CD8-positive, alpha-beta memory T cell (primary cell): Measurements from ENCODE around the gene PKHD1. TPM values are rescaled to one million over a fixed set of nuclear protein-coding genes. Genes with fewer than 3 reads are reported as not detected.
"Not testable (repeated sequence)": the region's sequence is repeated elsewhere in the genome, so short reads cannot be mapped to it uniquely, and the experiment has no call there.

Source experiments
- CTCF ChIA-PET: fragments of 350-600 bp; sonication (Branson Sonifier 250); formaldehyde crosslinking; loops from one replicate; lab custom pipeline; 2021; ENCODE audit warnings: antibody characterized with exemption; lab: Charles Lee
- POLR2A ChIA-PET: fragments of 350-600 bp; sonication (Branson Sonifier 250); formaldehyde crosslinking; loops from one replicate; lab custom pipeline; 2021; ENCODE audit warnings: antibody characterized with exemption; lab: Charles Lee
- DNase-seq, 5 donors: peaks; one replicate each; pipeline versions ENCODE4 v3.0.0 to v3.0.0-alpha.2; 2020 to 2022; ENCODE audit warnings: mixed read lengths in 1 of 5
- H3K27ac ChIP-seq: one replicate; pipeline ENCODE4 v1.7.0; 2013; ENCODE audit warnings: low read depth, mild to moderate bottlenecking, low read length, moderate library complexity
- H3K27me3 ChIP-seq: 2 replicates; pipeline ENCODE4 v1.7.0; 2013; ENCODE audit warnings: low read length, mild to moderate bottlenecking; ENCODE audit not compliant: insufficient read depth, poor library complexity, severe bottlenecking
- H3K36me3 ChIP-seq: 2 replicates; pipeline ENCODE4 v1.7.0; 2013; ENCODE audit warnings: mild to moderate bottlenecking, low read length, moderate library complexity; ENCODE audit not compliant: insufficient read depth
- H3K4me1 ChIP-seq: 2 replicates; pipeline ENCODE4 v1.7.0; 2013; ENCODE audit warnings: mild to moderate bottlenecking, low read length, moderate library complexity; ENCODE audit not compliant: insufficient read depth
- H3K4me3 ChIP-seq: 2 replicates; pipeline ENCODE4 v1.7.0; 2013; ENCODE audit warnings: mild to moderate bottlenecking, low read length
- H3K9me3 ChIP-seq: 2 replicates; pipeline ENCODE4 v1.7.0; 2013; ENCODE audit warnings: mild to moderate bottlenecking, low read length
- H3K27ac Mint-ChIP-seq, 8 donors: one replicate each; pipeline ENCODE4 v1.8.0; 2020 to 2021; ENCODE audit warnings: mixed read lengths in 8 of 8, mild to moderate bottlenecking in 6 of 8, inconsistent platforms in 3 of 8, moderate library complexity in 3 of 8
- H3K27me3 Mint-ChIP-seq, 2 donors: one replicate each; pipeline ENCODE4 v1.8.0; 2020 to 2021; ENCODE audit warnings: mixed read lengths in 2 of 2, mild to moderate bottlenecking in 1 of 2, moderate library complexity in 1 of 2
- H3K36me3 Mint-ChIP-seq, 3 donors: one replicate each; pipeline ENCODE4 v1.8.0; 2020 to 2021; ENCODE audit warnings: mixed read lengths in 3 of 3, inconsistent platforms in 1 of 3, mild to moderate bottlenecking in 1 of 3
- H3K4me1 Mint-ChIP-seq, 3 donors: one replicate each; pipeline ENCODE4 v1.8.0; 2020 to 2021; ENCODE audit warnings: mixed read lengths in 3 of 3, inconsistent platforms in 1 of 3, mild to moderate bottlenecking in 1 of 3
- H3K4me3 Mint-ChIP-seq, 7 donors: one replicate each; pipeline ENCODE4 v1.8.0; 2020 to 2021; ENCODE audit warnings: mixed read lengths in 7 of 7, mild to moderate bottlenecking in 6 of 7, moderate library complexity in 4 of 7, inconsistent platforms in 2 of 7
- H3K9me3 Mint-ChIP-seq, 5 donors: one replicate each; pipeline ENCODE4 v1.8.0; 2020 to 2022; ENCODE audit warnings: mixed read lengths in 5 of 5, mild to moderate bottlenecking in 3 of 5, moderate library complexity in 2 of 5, inconsistent platforms in 1 of 5
- polyA plus RNA-seq: library from polyadenylated mRNA; unstranded; fragments of 300-500 nt; fragmentation: Illumina TruSeq; gene quantifications from one replicate; pipeline ENCODE4 v1.2.3, GENCODE V29; 2021
- total RNA-seq, 2 experiments: library from RNA; stranded (reverse); gene quantifications; one replicate each; pipeline ENCODE4 v1.2.3, GENCODE V29; 2021

The PKHD1 gene
- total and polyA plus RNA-seq, 3 experiments from 2014 or later = not detected

DNA sequence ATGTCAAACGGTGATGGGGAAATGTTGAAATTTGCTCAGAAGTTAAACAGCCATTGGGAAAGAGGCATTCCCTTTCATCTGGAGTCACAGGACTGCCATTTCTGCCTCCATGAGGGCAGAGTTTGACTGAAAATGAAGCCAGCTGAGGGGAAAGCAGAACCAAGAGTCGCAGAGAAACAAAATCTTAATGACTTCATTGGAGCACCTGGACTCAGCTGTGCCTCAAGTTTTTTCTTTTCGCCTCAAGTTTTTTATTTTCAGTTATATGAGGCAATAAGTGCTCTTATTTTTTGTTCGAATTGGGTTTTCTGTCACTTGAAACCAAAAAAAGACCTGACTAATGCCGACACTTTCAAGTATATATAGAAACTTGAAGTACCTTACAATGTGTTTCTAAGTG, 161.3 kb downstream of the PKHD1 start:
- Histone ChIP-seq H3K4me1 (no peaks in the 10 kb centered on the region), H3K4me3 (no peak overlapping the region), H3K9me3 (no peaks in the 10 kb centered on the region), H3K36me3 (no peaks in the 10 kb centered on the region), H3K27ac (no peak overlapping the region), H3K27me3 (no peaks in the 10 kb centered on the region)
- ChIA-PET POLR2A (no interaction called here), CTCF (no interaction called here)
- H3K27ac Mint-ChIP-seq = no peak overlapping the region
- H3K9me3 Mint-ChIP-seq = peaks cover 2 to 9% (median 6%) of the 10 kb centered on the region in 5 donors
- no peak overlapping the region for H3K4me3 Mint-ChIP-seq
- no peaks in the 10 kb centered on the region for H3K36me3 Mint-ChIP-seq
- H3K27me3 Mint-ChIP-seq = peaks cover 0 to 5% of the 10 kb centered on the region in 2 donors
- no peak for DNase-seq
- H3K4me1 Mint-ChIP-seq = no peaks in the 10 kb centered on the region

DNA sequence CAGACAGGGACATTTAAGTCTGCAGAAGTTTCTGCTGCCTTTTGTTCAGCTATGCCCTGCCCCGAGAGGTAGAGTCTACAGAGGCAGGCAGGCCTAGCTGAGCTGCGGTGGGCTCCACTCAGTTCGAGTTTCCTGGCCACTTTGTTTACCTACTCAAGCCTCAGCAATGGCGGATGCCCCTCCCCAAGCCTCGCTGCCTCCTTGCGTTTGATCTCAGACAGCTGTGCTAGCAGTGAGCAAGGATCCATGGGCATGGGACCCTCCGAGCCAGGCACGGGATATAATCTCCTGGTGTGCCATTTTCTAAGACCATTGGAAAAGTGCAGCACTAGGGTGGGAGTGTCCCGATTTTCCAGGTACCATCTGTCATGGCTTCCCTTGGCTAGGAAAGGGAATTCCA, 164.9 kb downstream of the PKHD1 start:
- H3K27me3 Mint-ChIP-seq, H3K27me3 ChIP-seq, CTCF ChIA-PET, H3K4me1 Mint-ChIP-seq, DNase-seq, POLR2A ChIA-PET, H3K36me3 Mint-ChIP-seq, H3K9me3 ChIP-seq, H3K36me3 ChIP-seq, H3K4me3 Mint-ChIP-seq, H3K27ac ChIP-seq, H3K4me1 ChIP-seq, H3K4me3 ChIP-seq, H3K27ac Mint-ChIP-seq: not testable (repeated sequence)
- H3K9me3 Mint-ChIP-seq = peaks cover 6 to 18% (median 8%) of the 10 kb centered on the region in 5 donors

DNA sequence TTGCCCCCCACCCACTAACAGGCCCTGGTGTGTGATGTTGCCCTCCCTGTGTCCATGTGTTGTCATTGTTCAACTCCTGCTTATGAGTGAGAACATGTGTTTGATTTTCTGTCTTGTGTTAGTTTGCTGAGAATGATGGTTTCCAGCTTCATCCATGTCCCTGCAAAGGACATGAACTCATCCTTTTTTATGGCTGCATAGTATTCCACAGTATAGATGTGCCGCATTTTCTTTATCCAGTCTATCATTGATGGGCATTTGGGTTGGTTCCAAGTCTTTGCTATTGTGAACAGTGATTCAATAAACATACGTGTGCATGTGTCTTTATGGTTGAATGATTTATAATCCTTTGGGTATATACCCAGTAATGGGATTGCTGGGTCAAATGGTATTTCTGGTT, 169.1 kb downstream of the PKHD1 start:
- Mint-ChIP-seq H3K9me3 (peaks cover 2 to 16% (median 6%) of the 10 kb centered on the region in 5 donors), H3K27ac (peak overlapping the region in 1 of 8 donors; percentile 87)
- H3K4me3 ChIP-seq, H3K27me3 ChIP-seq, H3K4me1 Mint-ChIP-seq, H3K36me3 ChIP-seq, H3K4me1 ChIP-seq, H3K4me3 Mint-ChIP-seq, H3K36me3 Mint-ChIP-seq, H3K9me3 ChIP-seq, H3K27ac ChIP-seq, CTCF ChIA-PET, H3K27me3 Mint-ChIP-seq, DNase-seq, POLR2A ChIA-PET: not testable (repeated sequence)

- Histone ChIP-seq H3K9me3 (no peaks in the 10 kb centered on the region), H3K27ac (no peak overlapping the region), H3K27me3 (no peaks in the 10 kb centered on the region), H3K36me3 (no peaks in the 10 kb centered on the region), H3K4me3 (no peak overlapping the region), H3K4me1 (no peaks in the 10 kb centered on the region)
- H3K4me3 Mint-ChIP-seq = no peak overlapping the region
- ChIA-PET POLR2A (no interaction called here), CTCF (no interaction called here)
- H3K27ac Mint-ChIP-seq = no peak overlapping the region
- DNase-seq = no peak
- H3K36me3 Mint-ChIP-seq = no peaks in the 10 kb centered on the region
- peaks cover 0 to 2% of the 10 kb centered on the region in 2 donors for H3K27me3 Mint-ChIP-seq
- H3K4me1 Mint-ChIP-seq = no peaks in the 10 kb centered on the region
- peaks cover 0 to 8% (median 5%) of the 10 kb centered on the region in 5 donors for H3K9me3 Mint-ChIP-seq
These were observed 172.3 kb downstream of the PKHD1 start for GRCh38 chr6:51915098-51915497.

- Histone ChIP-seq H3K27me3 (no peaks in the 10 kb centered on the region), H3K9me3 (no peaks in the 10 kb centered on the region), H3K36me3 (no peaks in the 10 kb centered on the region), H3K4me1 (no peaks in the 10 kb centered on the region), H3K27ac (no peak overlapping the region), H3K4me3 (no peak overlapping the region)
- Mint-ChIP-seq H3K9me3 (peaks cover 0 to 5% (median 1%) of the 10 kb centered on the region in 5 donors), H3K4me1 (no peaks in the 10 kb centered on the region), H3K27ac (no peak overlapping the region), H3K4me3 (no peak overlapping the region), H3K36me3 (no peaks in the 10 kb centered on the region), H3K27me3 (peaks cover 0 to 2% of the 10 kb centered on the region in 2 donors)
- no peak for DNase-seq
- POLR2A ChIA-PET = no interaction called here
- CTCF ChIA-PET = no interaction called here
These were observed 174.1 kb downstream of the PKHD1 start for GRCh38 chr6:51913265-51913664.

- DNase-seq = no peak
- Mint-ChIP-seq H3K4me1 (no peaks in the 10 kb centered on the region), H3K4me3 (no peak overlapping the region), H3K36me3 (no peaks in the 10 kb centered on the region), H3K27ac (no peak overlapping the region), H3K27me3 (peaks cover 0 to 2% of the 10 kb centered on the region in 2 donors), H3K9me3 (peaks cover 0 to 2% (median 0%) of the 10 kb centered on the region in 5 donors)
- Histone ChIP-seq H3K4me3 (no peak overlapping the region), H3K4me1 (no peaks in the 10 kb centered on the region), H3K27me3 (no peaks in the 10 kb centered on the region), H3K36me3 (no peaks in the 10 kb centered on the region), H3K9me3 (no peaks in the 10 kb centered on the region), H3K27ac (no peak overlapping the region)
- ChIA-PET POLR2A (no interaction called here), CTCF (no interaction called here)
These were observed 176.6 kb downstream of the PKHD1 start for GRCh38 chr6:51910851-51911250.

GRCh38 chr6:51908243-51908642, 179.2 kb downstream of the PKHD1 start:
- ChIA-PET CTCF (no interaction called here), POLR2A (no interaction called here)
- DNase-seq = no peak
- H3K27me3 ChIP-seq = no peaks in the 10 kb centered on the region
- no peaks in the 10 kb centered on the region for H3K9me3 ChIP-seq
- H3K4me1 ChIP-seq = no peaks in the 10 kb centered on the region
- no peak overlapping the region for H3K27ac ChIP-seq
- Mint-ChIP-seq H3K36me3 (no peaks in the 10 kb centered on the region), H3K9me3 (peaks cover 0 to 2% (median 0%) of the 10 kb centered on the region in 5 donors), H3K4me3 (no peak overlapping the region), H3K4me1 (no peaks in the 10 kb centered on the region), H3K27ac (no peak overlapping the region), H3K27me3 (peaks cover 0 to 2% of the 10 kb centered on the region in 2 donors)
- H3K36me3 ChIP-seq = no peaks in the 10 kb centered on the region
- no peak overlapping the region for H3K4me3 ChIP-seq

GRCh38 chr6:51901766-51902764, 185.3 kb downstream of the PKHD1 start:
- ChIA-PET POLR2A (no interaction called here), CTCF (interaction anchor here (0.6 kb wide), 1 partner anchor 12 kb away, joined by 3 read pairs; no protein-coding TSS in a partner anchor)

More at GRCh38 chr6:51901766-51902764, 185.3 kb downstream of the PKHD1 start:
- DNase-seq = no peak
- Mint-ChIP-seq H3K27ac (no peak overlapping the region), H3K27me3 (no peaks in the 10 kb centered on the region), H3K4me1 (no peaks in the 10 kb centered on the region), H3K36me3 (no peaks in the 10 kb centered on the region), H3K9me3 (peaks cover 0 to 2% (median 0%) of the 10 kb centered on the region in 5 donors), H3K4me3 (no peak overlapping the region)
- Histone ChIP-seq H3K27ac (no peak overlapping the region), H3K9me3 (no peaks in the 10 kb centered on the region), H3K36me3 (no peaks in the 10 kb centered on the region), H3K4me3 (no peak overlapping the region), H3K4me1 (no peaks in the 10 kb centered on the region), H3K27me3 (no peaks in the 10 kb centered on the region)
